Cardiac fibroblast (primary cell): ENCODE measurements around the gene PTPRJ.

Experiments
- DNase-seq, 2 donors: peaks; one replicate each; pipeline versions ENCODE4 v3.0.0 to v3.0.0-alpha.2; 2010; ENCODE audit warnings: low read depth in 2 of 2
- H3K4me3 ChIP-seq, 2 donors: replicated peaks in 1 of 2; 1 replicate in 1 of 2; 2 replicates in 1 of 2; pipeline ENCODE4 v1.5.1; 2011; ENCODE audit warnings: low read depth in 2 of 2, low read length in 2 of 2, mild to moderate bottlenecking in 2 of 2, moderate library complexity in 1 of 2
- CTCF ChIP-seq: IDR thresholded peaks from one replicate; pipeline ENCODE4 v1.5.1; 2011; ENCODE audit warnings: low read depth, mild to moderate bottlenecking, low read length, inconsistent platforms

Gene PTPRJ

GRCh38 chr11:47955061-47955755 is 25.2 kb upstream of the PTPRJ start:
- no peak for TF ChIP-seq CTCF
- H3K4me3 ChIP-seq = no peak overlapping the region
- no peak for DNase-seq

GRCh38 chr11:47960015-47960414 is 20.3 kb upstream of the PTPRJ start:
- H3K4me3 ChIP-seq = no peak overlapping the region
- no peak for DNase-seq
- no peak for TF ChIP-seq CTCF

- no peak overlapping the region for H3K4me3 ChIP-seq
- DNase-seq = no peak
- TF ChIP-seq CTCF = no peak
Measured at GRCh38 chr11:47961383-47961782, 19.0 kb upstream of the PTPRJ start.

GRCh38 chr11:47964546-47964945 is 15.8 kb upstream of the PTPRJ start:
- no peak overlapping the region for H3K4me3 ChIP-seq
- TF ChIP-seq CTCF = no peak
- no peak for DNase-seq

DNA sequence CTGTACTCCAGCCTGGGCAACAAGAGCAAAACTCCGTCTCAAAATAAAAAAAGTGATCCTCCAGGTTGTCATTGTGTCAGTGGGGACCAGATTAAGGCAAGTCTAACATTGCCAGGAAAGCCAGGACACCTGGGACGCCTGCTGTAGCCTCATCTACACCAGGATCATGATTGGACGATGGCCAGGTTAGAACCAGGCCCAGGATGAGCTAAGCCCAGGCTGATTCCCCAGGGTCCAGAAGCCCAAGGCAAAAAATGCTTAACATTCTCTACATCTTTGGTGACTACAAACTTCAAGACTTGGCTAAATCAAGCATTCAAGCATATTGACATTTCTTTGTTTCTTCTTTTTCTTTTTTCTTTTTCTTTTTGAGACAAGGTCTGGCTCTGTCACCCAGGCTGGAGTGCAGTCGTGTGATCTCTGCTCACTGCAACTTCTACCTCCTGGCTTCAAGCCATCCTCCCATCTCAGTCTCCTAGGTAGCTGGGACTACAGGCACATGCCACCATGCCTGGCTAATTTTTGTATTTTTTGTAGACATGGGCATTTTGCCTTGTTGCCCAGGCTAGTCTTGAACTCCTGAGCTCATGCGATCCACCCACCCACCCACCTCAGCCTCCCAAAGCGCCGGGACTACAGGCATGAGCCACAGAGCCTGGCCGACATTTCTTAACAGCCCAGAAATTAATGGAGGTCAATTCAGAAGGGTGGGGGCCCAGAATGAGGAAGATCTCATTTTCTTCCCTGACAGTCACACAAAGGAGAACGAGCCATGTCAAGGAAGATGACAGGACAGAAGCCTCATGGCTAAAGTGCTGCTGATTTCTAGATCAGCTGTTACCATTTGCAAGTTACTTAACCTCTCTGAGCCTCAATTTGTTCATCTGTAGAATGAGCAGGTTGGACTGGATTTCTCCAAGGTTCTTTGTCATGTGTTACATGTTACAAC is 12.5 kb upstream of the PTPRJ start:
- TF ChIP-seq CTCF = no peak
- peak; percentile 23 to 77 for DNase-seq
- no peak overlapping the region for H3K4me3 ChIP-seq

GRCh38 chr11:47969401-47969800 is 11.0 kb upstream of the PTPRJ start:
- no peak for TF ChIP-seq CTCF
- DNase-seq = no peak
- H3K4me3 ChIP-seq = no peak overlapping the region
